Measurements from ENCODE around the gene NCKAP5.

DNA sequence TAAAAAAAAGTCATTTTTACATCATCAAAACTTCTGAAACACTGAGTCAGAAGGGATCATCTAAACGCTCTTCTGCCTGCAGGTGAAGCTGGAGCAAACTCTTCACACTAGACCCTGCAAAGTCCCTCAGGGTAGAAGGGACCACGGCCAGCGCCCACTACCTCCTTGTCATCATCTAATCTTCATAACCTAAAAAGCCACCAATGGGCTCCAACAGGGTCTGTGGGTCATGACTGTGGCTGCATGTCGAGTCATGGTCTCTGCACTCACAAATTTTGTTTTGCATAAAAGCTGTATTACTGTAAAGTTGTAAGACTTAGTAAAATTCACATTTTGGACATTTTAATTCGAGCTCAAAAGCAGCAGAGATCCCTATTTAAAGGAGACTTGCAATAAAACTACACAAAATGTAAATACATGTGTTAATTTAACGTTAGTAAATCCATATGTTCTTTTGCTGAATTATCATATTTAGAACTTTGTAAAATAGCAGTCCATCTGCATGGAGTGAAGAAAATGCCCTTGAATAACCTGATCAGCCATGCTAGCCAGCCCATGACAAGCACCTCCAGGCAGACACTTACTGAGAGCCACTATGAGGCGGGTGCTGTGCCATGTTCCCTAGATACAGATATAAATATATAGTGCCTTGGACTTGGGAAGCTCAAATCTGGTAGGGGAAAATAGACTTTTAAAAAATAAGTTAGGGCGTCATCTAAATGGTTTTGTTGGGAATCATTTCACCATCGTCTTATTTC lies 461.0 kb downstream of the NCKAP5 start:
- TF ChIP-seq, protein P1, sequence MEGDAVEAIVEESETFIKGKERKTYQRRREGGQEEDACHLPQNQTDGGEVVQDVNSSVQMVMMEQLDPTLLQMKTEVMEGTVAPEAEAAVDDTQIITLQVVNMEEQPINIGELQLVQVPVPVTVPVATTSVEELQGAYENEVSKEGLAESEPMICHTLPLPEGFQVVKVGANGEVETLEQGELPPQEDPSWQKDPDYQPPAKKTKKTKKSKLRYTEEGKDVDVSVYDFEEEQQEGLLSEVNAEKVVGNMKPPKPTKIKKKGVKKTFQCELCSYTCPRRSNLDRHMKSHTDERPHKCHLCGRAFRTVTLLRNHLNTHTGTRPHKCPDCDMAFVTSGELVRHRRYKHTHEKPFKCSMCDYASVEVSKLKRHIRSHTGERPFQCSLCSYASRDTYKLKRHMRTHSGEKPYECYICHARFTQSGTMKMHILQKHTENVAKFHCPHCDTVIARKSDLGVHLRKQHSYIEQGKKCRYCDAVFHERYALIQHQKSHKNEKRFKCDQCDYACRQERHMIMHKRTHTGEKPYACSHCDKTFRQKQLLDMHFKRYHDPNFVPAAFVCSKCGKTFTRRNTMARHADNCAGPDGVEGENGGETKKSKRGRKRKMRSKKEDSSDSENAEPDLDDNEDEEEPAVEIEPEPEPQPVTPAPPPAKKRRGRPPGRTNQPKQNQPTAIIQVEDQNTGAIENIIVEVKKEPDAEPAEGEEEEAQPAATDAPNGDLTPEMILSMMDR (IDR thresholded peaks at IDR 0.05): no peak
- no peak for TF ChIP-seq POLR2A (IDR thresholded peaks at IDR 0.05)
- no peak for TF ChIP-seq EP300 (IDR thresholded peaks at IDR 0.05)
